Gastroesophageal sphincter (tissue), 3 donors: ENCODE measurements around the gene UBAC2.

Experiments
- POLR2A ChIP-seq, 2 donors: fragments of 450-650 bp; IDR thresholded peaks; one replicate each; pipeline ENCODE4 v1.6.1; 2017; ENCODE audit warnings: antibody characterized with exemption in 2 of 2, mild to moderate bottlenecking in 2 of 2, moderate library complexity in 1 of 2
- POLR2AphosphoS5 ChIP-seq: sonication (generic); formaldehyde crosslinking; IDR thresholded peaks from one replicate; pipeline ENCODE4 v1.6.1; 2017; ENCODE audit warnings: antibody characterized with exemption
- TF ChIP-seq, protein P1 (sequence below), 4 experiments: fragments of 200-600 bp in 2 of 4; fragments of 450-650 bp in 2 of 4; sonication (generic) in 1 of 4; IDR thresholded peaks; one replicate each; pipeline ENCODE4 v1.5.1; 2017 to 2019; ENCODE audit warnings: antibody characterized with exemption in 4 of 4, mild to moderate bottlenecking in 2 of 4, moderate library complexity in 2 of 4

DNA sequence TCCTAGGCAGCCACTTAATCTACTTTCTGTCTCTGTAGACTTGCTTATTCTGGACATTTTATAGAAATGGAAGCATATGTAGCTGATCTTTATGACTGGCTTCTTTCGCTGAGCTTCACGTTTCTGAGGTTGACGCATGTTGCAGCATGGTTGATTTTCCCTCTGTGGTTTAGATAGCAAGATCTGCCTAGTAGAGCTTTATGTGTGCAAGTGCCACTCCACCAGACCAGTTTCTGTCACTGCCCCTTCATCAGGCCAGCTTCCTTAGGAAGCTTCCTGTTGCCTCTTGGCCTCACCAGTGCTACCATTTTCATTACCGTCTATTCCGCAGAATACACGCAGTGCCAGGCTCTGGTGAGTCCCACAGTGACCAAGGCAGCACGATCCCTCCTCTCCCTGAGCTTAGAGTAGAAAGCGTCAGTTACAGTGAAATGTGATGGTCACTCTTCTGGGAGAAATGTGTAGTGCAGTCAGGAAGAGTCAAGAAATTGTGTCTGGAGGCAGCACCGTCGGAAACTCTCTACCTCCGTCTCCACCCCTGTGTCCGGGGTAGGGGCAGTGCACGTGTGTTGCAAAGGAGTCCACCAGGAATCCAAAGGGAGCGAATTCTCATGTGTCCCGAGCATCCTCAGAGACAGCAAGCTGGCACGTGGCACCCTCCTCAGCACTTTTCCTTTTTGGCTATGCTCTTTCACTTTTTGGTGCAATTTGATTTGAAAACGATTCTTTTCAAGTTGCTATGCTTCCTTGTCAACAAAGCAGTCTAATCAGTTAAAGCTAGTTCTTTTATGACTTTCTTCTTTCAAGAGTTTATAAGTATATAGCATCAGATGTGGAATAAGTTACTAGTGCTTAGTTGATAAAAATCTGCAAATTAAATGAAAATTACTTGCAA lies 151.9 kb downstream of the UBAC2 start:
- TF ChIP-seq, protein P1, sequence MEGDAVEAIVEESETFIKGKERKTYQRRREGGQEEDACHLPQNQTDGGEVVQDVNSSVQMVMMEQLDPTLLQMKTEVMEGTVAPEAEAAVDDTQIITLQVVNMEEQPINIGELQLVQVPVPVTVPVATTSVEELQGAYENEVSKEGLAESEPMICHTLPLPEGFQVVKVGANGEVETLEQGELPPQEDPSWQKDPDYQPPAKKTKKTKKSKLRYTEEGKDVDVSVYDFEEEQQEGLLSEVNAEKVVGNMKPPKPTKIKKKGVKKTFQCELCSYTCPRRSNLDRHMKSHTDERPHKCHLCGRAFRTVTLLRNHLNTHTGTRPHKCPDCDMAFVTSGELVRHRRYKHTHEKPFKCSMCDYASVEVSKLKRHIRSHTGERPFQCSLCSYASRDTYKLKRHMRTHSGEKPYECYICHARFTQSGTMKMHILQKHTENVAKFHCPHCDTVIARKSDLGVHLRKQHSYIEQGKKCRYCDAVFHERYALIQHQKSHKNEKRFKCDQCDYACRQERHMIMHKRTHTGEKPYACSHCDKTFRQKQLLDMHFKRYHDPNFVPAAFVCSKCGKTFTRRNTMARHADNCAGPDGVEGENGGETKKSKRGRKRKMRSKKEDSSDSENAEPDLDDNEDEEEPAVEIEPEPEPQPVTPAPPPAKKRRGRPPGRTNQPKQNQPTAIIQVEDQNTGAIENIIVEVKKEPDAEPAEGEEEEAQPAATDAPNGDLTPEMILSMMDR (IDR thresholded peaks at IDR 0.05): no peak
- no peak for TF ChIP-seq POLR2AphosphoS5
- no peak for TF ChIP-seq POLR2A (IDR thresholded peaks at IDR 0.05)
